ENCODE data around the gene CNOT2.
"Not testable (repeated sequence)": the region's sequence is repeated elsewhere in the genome, so short reads cannot be mapped to it uniquely, and the experiment has no call there.

The CNOT2 gene

DNA sequence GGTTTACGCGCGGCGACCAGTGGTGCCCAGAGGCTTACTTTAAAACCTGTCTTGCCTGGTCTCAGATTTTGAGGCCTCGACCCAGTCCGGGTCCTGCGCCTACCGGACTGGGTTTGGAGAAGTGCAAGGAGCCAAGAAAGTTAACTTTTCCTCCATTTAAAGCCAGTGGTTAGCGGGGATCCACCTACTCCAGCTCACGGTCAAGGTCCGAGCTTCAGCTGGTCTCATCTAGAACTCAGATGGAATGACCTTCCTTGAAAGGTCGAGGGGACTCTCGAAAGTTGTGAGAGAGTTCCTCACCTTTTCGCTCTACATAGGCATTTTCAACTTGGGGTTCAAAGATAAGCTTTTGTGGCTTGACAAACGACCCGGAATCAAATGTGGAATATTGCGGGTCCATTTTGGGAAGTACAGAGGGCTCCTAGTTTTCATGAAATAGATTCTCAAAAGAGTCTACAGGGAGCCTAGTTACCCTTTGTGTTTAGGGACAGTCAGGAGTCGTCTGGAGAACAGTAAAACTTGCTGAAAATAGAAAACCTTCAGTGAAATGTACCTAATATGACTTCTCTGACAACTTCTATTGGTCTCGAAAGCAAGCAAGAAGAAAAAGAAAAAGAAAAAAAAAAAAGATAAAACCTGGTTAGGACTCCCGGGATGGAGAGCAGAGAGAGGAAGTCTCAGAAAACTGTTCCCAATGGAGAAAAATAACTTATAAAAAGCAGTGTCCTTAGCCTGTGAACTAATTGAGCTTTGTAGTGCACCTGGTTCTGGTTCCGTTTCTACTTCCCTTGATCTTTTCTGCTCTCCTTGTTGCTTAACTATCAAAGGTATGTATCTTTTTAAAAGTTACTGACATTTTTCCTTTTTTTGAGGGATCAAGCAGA, 124.3 kb downstream of the CNOT2 start:
- no peak for DNase-seq

DNA sequence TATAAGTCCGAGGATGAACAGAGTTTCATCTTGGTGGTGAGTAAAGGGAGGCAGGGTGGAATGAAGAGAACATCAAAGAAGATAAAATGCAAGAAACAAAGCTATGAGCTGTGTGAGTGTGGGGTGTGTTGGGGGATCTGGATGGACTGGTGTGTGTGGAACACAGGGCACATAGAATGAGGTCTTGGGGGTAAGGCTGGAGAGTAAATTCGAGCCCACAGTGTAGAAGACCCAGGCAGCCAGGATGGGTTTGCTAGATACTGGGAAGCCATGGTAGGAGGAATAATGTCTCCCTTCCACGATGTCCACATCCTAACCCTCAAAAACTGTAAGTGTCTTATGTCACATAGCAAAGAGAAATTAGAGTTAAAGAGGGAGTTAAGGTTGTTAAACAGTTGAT, 129.6 kb downstream of the CNOT2 start:
- no peak for DNase-seq

DNA sequence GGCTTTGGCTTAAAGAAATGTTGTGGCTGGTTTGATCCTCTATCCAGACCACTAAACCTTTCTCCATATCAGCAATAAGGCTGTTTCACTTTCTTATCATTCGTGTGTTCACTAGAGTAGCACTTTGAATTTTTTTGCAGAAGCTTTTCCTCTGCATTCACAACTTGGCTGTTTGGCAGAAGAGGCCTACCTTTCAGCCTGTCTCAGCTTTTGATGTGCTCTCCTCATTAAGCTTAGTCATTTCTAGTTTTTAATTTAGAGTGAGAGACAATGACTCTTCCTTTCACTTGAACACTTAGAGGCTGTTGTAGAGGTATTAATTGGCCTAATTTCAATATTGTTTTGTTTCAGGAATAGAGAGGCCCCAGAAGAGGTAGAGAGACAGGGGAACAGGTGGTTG, 136.6 kb downstream of the CNOT2 start:
- DNase-seq = no peak

DNA sequence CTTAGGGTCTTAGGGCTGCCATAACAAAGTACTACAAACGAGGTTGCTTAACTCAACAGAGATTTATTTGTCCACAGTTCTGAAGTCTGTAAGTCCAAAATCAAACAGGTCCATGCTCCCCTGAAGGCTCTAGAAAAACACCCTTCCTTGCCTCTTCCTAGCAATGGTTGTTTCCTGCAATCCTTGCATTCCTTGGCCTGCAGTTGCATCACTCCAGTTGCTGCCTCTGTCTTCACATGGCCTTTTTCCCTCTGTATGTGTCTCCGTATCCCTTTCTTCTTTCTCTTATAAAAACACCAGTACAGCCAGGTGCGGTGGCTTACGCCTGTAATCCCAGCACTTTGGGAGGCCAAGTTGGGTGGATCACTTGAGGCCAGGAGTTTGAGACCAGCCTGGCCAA, 140.3 kb downstream of the CNOT2 start:
- no peak for DNase-seq

DNA sequence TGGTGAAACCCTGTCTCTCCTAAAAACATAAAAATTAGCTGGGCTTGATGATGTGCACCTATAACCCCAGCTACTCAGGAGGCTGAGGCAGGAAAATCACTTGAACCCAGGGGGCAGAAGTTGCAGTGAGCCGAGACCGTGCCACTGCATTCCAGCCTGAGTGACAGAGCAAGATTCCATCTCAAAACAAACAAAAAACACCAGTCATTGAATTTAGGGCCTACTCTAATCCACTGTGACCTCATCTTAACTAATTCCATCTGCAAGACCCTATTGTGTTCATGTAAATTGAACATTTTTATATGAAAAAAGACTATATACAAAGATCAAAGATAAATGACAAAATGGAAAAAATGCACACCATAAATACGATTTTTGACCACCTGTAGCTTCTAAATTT, 140.7 kb downstream of the CNOT2 start:
- DNase-seq = no peak

DNA sequence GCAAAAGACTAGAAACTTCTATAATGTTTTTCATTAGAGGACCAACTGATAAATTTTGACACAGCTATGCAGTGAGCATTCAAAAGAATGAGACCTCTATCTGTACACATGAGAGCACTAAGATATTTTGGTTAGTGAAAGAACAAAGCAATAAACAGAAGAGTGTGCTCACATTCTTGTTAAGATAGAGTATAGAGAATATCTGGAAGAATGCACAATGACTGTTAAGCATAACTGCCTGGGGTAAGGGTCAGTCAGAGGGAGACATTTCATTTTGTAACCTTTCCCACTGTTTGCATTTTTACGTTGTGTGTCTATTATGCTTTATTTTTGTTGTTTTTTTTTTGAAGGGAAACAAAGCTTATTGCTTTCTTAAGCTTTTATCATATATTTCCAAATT, 143.5 kb downstream of the CNOT2 start:
- DNase-seq = no peak

DNA sequence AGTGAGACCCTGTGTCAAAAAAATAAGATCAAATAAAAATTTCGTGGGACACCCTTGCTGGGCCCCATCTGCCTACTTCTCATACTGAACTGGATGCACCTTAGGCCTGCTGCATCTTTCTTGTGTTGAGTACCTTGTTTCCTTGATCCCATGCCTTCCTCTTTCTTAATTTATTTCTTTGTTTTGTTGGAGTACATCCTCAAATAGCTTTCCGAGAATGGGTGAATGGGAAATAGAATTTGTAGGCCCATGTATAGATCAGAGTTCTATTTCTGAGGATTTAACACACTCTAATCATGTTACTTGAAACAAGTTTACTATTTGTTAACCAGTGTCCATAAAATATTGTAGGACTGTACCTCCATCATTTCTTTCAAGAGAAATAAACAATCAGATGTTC, 146.4 kb downstream of the CNOT2 start:
- DNase-seq = no peak

DNA sequence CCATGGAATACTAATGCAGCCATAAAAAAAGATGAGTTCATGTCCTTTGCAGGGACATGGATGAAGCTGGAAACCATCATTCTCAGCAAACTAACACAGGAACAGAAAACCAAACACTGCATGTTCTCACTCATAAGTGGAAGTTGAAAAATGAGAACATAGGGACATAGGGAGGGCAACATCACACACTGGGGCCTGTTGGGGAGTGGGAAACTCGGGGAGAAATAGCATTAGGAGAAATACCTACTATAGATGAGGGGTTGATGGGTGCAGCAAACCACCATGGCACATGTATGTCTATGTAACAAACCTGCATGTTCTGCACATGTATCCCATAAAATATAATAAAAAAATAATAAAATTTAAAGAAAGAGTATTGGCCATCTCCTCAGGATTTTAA, 149.4 kb downstream of the CNOT2 start:
- not testable (repeated sequence) for DNase-seq

DNA sequence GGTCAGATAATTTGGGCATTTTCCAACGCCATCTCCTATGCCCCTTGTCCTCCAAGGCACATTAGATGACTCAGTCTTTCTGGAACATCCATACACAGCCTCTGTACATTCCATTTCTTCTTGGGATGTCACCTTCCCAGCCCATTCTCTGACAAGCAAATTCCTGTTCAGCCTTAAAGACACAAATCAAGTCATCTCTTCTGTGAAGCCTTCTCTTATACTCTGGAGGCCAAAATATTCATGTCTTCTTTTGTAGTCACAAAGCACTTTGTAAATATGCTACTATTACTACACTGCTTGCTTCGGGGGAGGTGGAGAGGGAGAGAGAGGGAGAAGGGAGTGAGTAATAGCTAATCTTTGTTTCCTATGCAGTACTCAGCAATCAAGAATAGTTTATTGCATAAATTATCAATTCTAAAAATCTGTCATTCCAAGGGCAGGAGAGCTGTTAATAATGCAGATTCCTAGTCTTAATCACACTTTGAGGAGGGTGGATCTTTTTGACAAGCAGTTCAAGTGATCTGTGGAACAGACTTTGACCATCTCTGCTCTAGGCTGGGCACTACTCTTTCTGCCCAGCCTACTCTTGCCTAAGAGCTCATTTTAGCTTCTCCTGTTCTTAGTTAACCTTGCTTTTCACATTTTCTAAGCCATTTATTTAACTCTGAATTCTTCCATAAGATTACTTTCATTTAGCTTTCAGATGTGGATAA, 150.7 kb downstream of the CNOT2 start:
- DNase-seq = no peak

DNA sequence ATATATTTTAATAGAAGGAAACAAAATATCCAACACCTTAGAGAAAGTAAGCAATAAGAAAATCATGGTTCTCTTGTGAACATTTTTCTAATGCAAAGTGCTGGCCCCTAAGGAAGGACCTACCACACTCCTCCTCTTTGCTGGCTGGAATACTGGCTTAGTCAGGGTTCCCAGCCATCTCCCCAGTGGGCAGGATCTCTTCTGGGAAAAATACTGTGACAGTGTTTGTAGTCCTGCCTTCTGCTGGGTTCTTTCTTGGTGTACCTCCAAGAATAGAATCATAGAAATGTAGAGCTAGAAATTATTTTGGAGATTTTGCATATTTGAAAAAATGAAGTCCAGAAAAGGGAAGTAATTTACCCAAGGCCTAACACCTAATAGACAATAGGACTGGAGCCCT, 154.8 kb downstream of the CNOT2 start:
- DNase-seq = no peak

DNA sequence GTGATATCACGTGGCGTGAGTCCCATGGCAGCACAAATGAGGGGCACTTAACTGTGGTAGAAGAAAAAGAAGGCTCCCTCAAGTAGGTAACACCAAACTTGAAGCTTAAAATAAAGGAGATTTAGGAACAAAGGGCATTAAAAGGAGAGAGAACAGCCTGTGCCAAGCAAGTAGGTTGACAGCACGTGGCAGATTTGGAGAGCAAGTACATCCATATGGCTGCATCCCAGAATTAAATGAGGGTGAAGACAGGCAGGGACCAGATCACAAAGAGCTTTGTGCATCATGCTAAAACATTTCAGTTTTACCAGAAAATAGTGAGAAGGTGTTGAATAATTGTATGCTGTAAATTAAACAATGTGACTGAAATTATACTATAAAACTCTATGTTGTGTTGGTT, 155.6 kb downstream of the CNOT2 start:
- no peak for DNase-seq

DNA sequence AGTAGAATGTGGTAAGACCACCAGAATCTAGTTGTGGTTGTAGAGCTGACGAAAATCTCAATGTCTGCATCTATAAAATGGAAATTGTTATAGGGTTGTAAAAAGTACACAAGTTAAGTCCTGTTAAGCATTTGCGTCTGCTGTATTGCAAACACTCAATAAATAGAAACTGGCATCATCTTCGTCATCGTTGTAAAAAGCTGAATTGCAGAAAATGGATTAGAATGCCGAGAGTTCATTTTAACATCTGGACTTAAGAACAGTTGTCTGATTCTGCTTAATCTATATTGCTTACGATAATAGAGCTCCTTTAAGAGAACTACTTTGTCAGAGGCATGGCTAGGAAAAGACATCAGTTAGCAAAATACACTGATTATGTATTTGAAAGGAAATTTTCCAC, 156.1 kb downstream of the CNOT2 start:
- no peak for DNase-seq

DNA sequence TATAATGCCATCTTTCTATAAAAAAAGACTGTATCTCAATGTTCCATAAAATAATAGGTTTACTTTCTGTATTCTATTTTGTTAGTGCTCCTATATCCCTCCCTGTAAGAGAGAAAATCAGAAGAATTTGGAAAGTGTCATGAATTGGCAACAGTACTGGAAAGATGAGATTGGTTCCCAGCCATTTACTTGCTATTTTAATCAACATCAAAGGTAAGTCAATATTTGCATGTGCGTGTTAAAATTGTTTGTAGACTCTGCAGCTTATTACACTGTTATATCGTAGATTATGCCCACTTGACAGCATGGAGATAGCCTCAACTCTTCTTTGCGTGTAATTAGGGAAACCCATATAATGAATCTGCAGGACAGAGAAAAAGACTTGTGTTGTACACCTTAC, 156.9 kb downstream of the CNOT2 start:
- DNase-seq = no peak

DNA sequence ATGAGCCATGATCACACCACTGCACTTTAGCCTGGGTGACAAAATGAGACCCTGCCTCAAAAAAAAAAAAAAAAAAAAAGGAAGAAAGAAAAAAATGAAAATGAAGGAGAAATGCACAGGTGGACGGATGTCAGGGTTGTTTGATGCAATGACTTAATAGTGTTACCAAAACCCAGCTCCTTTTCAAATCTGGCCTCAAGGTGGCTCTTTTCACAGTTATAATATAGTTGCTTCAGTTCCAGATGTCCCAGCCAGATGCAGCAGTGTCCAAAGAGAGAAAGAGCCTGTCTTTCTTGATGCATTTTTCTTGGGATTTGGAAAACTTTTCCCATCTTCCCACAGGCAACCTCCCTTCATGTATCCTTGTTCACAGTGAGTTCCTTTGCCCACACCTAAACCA, 159.4 kb downstream of the CNOT2 start:
- DNase-seq = no peak

DNA sequence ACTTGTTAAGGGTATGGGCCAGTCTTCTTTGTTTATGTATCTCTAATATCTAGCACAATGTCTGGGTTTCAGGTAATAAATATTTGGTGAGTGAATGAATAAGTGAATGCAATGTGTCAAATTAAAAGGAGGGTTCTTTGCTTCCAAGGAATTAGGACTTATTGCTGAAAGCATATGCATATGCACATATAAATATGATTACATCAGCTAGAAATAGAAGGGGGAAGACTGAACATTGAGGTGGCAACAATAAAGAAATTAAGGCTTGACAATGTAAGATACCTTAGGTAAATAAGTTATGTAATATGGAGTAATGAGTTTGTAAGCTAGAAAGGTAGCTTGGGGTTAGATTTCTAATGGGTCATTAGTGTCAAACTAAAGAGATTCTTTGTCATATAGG, 160.6 kb downstream of the CNOT2 start:
- no peak for DNase-seq

Data from stimulated activated CD4-positive, alpha-beta T cell treated with anti-CD3 and anti-CD28 coated beads, Interleukin-2, amount 100 ng/mL, for 24 hours (primary cell).